Loucy (cell line): ENCODE measurements around the gene GATA3.

ENCODE experiments used
- H2AFZ ChIP-seq: fragments of 200-600 bp; sonication (generic); 2 replicates; pipeline ENCODE4 v1.6.0; 2016; ENCODE audit warnings: antibody characterized with exemption, mild to moderate bottlenecking, low read length, moderate library complexity
- H3F3A ChIP-seq: fragments of 200-600 bp; 2 replicates; pipeline ENCODE4 v1.6.0; 2016; ENCODE audit warnings: antibody characterized with exemption, low read depth, mild to moderate bottlenecking
- H3K27me3 ChIP-seq: fragments of 200-600 bp; sonication (generic); 2 replicates; pipeline ENCODE4 v1.6.1; 2014; ENCODE audit warnings: low read length, mild to moderate bottlenecking; ENCODE audit not compliant: insufficient read depth, poor library complexity, severe bottlenecking
- H3K36me3 ChIP-seq: fragments of 200-600 bp; sonication (generic); 2 replicates; pipeline ENCODE4 v1.6.1; 2016; ENCODE audit warnings: low read length; ENCODE audit not compliant: insufficient read depth
- H3K4me1 ChIP-seq: fragments of 200-600 bp; sonication (generic); 2 replicates; pipeline ENCODE4 v1.5.1; 2014; ENCODE audit warnings: low read length, mild to moderate bottlenecking; ENCODE audit not compliant: insufficient read depth, poor library complexity, severe bottlenecking
- H3K4me2 ChIP-seq: fragments of 200-600 bp; sonication (generic); 2 replicates; pipeline ENCODE4 v1.6.0; 2014; ENCODE audit warnings: antibody characterized with exemption, low read length, low read depth, mild to moderate bottlenecking; ENCODE audit not compliant: poor library complexity, severe bottlenecking
- H3K4me3 ChIP-seq: fragments of 200-600 bp; sonication (generic); 2 replicates; pipeline ENCODE4 v1.5.1; 2014; ENCODE audit warnings: low read length, mild to moderate bottlenecking, mixed read lengths; ENCODE audit not compliant: poor library complexity, severe bottlenecking
- H3K79me2 ChIP-seq: fragments of 200-600 bp; sonication (generic); 2 replicates; pipeline ENCODE4 v1.6.1; 2014; ENCODE audit warnings: low read length; ENCODE audit not compliant: insufficient read depth
- H3K9ac ChIP-seq: fragments of 200-600 bp; sonication (generic); 2 replicates; pipeline ENCODE4 v1.6.0; 2014; ENCODE audit warnings: mild to moderate bottlenecking, low read depth, low read length, moderate library complexity; ENCODE audit not compliant: poor library complexity, severe bottlenecking
- H3K9me2 ChIP-seq: fragments of 200-600 bp; sonication (generic); replicated peaks from 2 replicates; pipeline ENCODE4 v1.6.1; 2016; ENCODE audit warnings: low read depth, low read length, mixed read lengths
- H3K9me3 ChIP-seq: fragments of 200-600 bp; sonication (generic); 2 replicates; pipeline ENCODE4 v1.6.1; 2014; ENCODE audit warnings: mild to moderate bottlenecking, antibody characterized with exemption, low read length, low read depth; ENCODE audit not compliant: insufficient read depth
- H4K20me1 ChIP-seq: fragments of 200-600 bp; sonication (generic); 2 replicates; pipeline ENCODE4 v1.6.0; 2014; ENCODE audit warnings: antibody characterized with exemption, low read length, mild to moderate bottlenecking; ENCODE audit not compliant: insufficient read depth, poor library complexity, severe bottlenecking
- EZH2phosphoT487 ChIP-seq: fragments of 200-600 bp; IDR thresholded peaks from 2 replicates; pipeline ENCODE4 v1.6.1; 2018; ENCODE audit warnings: antibody characterized with exemption, mild to moderate bottlenecking, moderate library complexity, borderline replicate concordance
- TF ChIP-seq, protein P1 (sequence below): fragments of 200-600 bp; sonication (generic); conservative IDR thresholded peaks from 2 replicates; pipeline ENCODE4 v1.5.1; 2014; ENCODE audit warnings: mild to moderate bottlenecking, antibody characterized with exemption, low read length

GATA3 gene

DNA sequence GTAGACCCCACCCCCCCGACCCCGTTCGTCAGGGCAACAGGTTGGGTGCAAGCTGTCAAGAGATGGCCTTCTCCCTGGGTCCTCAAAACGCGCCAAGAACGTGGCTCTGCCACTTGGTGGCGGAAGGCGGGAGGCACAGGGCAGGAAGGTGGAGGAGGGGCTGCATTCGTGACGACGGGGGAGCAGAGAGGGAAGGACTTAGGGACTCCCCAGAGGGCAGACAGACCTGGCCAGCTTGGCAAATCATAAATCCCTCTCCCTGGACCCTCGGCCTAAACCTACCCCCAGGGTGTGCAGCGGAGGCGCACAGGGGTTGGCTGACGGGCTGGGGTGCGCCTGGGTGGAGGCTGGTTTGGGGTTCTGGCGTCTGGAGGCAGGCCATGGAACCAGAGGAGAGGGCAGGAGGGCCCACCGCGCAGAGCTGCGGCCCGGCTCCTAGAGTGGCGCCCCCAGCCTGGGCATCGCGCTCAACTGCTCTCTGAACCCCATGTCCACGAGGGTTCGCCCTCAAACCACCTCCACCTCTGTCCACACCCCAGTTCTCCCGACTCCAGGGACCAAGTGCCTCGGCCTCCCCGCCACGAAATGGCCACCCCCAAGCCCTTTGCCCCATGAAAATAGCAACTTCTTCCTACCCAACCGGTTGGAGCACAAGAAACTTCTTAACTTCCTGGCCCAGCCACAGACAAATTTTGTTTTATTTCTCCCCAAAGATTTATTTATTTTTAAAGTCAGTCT is 10.8 kb upstream of the GATA3 start:
- H3K9me2 ChIP-seq, result no peaks in the 10 kb centered on the region
- no peaks in the 10 kb centered on the region for H3K9me3 ChIP-seq
- no peaks in the 10 kb centered on the region for H4K20me1 ChIP-seq
- peaks cover 30% of the 10 kb centered on the region for H3K4me1 ChIP-seq
- H2AFZ ChIP-seq, result no peak overlapping the region
- H3K4me3 ChIP-seq, result no peak overlapping the region
- peaks cover 14% of the 10 kb centered on the region for H3K27me3 ChIP-seq
- no peak overlapping the region for H3K9ac ChIP-seq
- no peak overlapping the region for H3K4me2 ChIP-seq
- no peaks in the 10 kb centered on the region for H3F3A ChIP-seq
- no peaks in the 10 kb centered on the region for H3K79me2 ChIP-seq
- TF ChIP-seq, protein P1, sequence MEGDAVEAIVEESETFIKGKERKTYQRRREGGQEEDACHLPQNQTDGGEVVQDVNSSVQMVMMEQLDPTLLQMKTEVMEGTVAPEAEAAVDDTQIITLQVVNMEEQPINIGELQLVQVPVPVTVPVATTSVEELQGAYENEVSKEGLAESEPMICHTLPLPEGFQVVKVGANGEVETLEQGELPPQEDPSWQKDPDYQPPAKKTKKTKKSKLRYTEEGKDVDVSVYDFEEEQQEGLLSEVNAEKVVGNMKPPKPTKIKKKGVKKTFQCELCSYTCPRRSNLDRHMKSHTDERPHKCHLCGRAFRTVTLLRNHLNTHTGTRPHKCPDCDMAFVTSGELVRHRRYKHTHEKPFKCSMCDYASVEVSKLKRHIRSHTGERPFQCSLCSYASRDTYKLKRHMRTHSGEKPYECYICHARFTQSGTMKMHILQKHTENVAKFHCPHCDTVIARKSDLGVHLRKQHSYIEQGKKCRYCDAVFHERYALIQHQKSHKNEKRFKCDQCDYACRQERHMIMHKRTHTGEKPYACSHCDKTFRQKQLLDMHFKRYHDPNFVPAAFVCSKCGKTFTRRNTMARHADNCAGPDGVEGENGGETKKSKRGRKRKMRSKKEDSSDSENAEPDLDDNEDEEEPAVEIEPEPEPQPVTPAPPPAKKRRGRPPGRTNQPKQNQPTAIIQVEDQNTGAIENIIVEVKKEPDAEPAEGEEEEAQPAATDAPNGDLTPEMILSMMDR, result no peak
- no peak for TF ChIP-seq EZH2phosphoT487
- no peaks in the 10 kb centered on the region for H3K36me3 ChIP-seq

DNA sequence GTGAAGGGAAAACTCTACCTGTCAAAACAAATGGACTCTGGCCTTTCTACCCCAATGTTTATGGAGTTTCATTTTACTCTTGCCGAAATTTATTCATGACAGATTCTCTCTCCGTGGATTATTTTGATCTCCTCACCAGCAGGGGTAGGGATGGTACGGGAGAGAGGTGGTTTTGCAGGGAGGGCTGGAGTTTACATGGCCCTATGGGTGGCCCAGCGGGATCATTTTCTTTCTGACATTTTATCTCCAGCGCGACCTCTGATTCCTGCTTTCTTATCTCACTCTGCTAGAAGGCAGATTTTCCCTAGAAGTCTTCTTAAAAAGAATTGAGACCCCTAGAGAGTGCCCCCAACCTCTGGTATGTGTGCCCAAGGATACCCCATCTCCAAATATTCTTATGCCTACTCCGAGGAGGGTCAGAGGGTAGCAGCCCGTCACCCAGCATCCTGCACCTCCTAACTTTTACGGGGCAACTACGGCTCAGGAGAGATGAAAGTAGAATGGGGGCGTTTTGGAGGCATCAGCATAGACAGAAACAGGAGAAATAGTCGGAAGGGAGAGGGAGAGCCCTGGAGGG is 10.1 kb upstream of the GATA3 start:
- Histone ChIP-seq H3K4me3 (no peak overlapping the region), H3K9me2 (no peaks in the 10 kb centered on the region), H3K27me3 (peaks cover 14% of the 10 kb centered on the region), H3K36me3 (no peaks in the 10 kb centered on the region), H3K9ac (no peak overlapping the region), H4K20me1 (no peaks in the 10 kb centered on the region), H3K4me1 (peaks cover 35% of the 10 kb centered on the region), H3K79me2 (no peaks in the 10 kb centered on the region), H2AFZ (no peak overlapping the region), H3K9me3 (no peaks in the 10 kb centered on the region), H3K4me2 (no peak overlapping the region), H3F3A (no peaks in the 10 kb centered on the region)
- TF ChIP-seq EZH2phosphoT487, result no peak
- TF ChIP-seq, protein P1, result no peak

DNA sequence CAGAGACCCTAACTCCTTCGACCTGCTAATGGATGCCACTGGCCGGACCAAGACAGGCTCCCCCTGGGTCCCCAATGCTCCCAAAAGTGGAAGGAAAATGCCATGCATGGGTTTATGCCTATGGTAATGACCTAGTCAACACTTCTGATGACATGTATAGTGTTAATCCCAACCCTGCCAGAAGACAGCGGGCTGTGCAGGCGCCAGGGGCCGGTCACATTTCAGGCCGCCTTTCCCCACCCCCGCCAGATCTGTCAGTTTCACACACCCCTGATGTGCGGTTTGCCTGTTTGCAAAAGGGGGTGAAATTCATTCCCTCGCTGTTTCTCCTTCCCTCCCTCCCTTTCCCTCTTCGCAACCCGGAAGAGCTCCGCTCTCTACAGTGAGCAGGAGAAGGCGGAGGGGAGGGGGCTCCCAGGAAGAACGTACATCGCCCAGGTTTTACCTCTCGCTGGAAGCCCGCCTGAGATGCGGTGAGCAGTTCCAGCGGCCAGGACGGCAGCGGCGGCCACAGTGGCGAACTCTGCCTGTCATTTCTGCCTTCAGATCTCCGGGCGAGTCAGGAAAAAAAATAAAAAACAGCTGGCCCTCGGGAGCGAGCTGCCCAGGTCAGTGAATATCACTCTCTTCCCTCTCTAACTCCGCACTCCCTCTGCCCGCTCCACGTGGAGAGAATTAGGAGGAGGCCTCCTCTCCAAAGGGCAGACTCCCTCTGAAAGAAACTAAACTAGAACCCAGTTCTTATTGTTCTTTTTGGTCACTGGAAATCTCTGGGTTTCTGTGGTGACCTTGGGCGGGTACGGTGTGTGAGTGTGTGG is 9.4 kb upstream of the GATA3 start:
- Histone ChIP-seq H3K9me3 (no peaks in the 10 kb centered on the region), H2AFZ (peak overlapping the region; percentile 41), H3K79me2 (no peaks in the 10 kb centered on the region), H3K36me3 (no peaks in the 10 kb centered on the region), H3K4me2 (no peak overlapping the region), H3K27me3 (peaks cover 14% of the 10 kb centered on the region), H3F3A (no peaks in the 10 kb centered on the region), H4K20me1 (no peaks in the 10 kb centered on the region), H3K4me1 (peaks cover 35% of the 10 kb centered on the region), H3K9ac (no peak overlapping the region), H3K9me2 (no peaks in the 10 kb centered on the region), H3K4me3 (no peak overlapping the region)
- no peak for TF ChIP-seq EZH2phosphoT487
- TF ChIP-seq, protein P1, result no peak
